Fibroblast of peridontal ligament (primary cell): ENCODE results near the gene TECTB.
A peak's percentile ranks its signal among the peaks of the same experiment; 100 is the strongest.
"Not testable (repeated sequence)": the region's sequence is repeated elsewhere in the genome, so short reads cannot be mapped to it uniquely, and the experiment has no call there.

Experiments
- DNase-seq: peaks from one replicate; pipeline ENCODE4 v3.0.0-alpha.2; 2010; ENCODE audit errors: extremely low read depth

Gene TECTB

GRCh38 chr10:112283100-112283499 lies at the start of gene TECTB:
Gene TECTB, plus strand, starts transcription at chr10:112283400. Its CDS starts 335 bp downstream, at chr10:112283735.
- DNase-seq, result no peak

- DNase-seq, result no peak
Observed at GRCh38 chr10:112235141-112235540, 48.1 kb upstream of the TECTB start.

- peak; percentile 68 for DNase-seq
Observed at GRCh38 chr10:112235920-112236319, 47.3 kb upstream of the TECTB start.

DNA sequence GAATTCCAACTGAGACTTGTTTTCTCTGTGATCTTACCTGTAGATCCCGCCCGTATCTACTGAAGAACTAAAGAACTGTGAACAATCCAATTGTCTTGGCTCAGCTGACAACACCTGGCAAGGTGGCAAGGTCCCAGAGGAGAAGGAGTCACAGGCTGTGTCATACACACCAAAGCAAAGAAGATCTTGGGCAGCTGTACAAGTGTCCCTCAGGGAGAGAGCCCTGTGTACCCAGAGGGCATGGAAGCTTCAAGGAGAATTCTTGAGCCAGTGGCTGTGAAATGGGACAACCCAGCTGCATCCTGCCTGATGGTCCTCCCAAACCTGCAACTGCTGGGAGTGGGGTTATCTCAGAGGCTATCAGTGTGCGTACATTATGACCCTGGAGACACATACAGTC lies 46.7 kb upstream of the TECTB start:
- no peak for DNase-seq

GRCh38 chr10:112239347-112239746 lies 43.9 kb upstream of the TECTB start:
- DNase-seq, result no peak

GRCh38 chr10:112240441-112240840 lies 42.8 kb upstream of the TECTB start:
- DNase-seq, result no peak

DNA sequence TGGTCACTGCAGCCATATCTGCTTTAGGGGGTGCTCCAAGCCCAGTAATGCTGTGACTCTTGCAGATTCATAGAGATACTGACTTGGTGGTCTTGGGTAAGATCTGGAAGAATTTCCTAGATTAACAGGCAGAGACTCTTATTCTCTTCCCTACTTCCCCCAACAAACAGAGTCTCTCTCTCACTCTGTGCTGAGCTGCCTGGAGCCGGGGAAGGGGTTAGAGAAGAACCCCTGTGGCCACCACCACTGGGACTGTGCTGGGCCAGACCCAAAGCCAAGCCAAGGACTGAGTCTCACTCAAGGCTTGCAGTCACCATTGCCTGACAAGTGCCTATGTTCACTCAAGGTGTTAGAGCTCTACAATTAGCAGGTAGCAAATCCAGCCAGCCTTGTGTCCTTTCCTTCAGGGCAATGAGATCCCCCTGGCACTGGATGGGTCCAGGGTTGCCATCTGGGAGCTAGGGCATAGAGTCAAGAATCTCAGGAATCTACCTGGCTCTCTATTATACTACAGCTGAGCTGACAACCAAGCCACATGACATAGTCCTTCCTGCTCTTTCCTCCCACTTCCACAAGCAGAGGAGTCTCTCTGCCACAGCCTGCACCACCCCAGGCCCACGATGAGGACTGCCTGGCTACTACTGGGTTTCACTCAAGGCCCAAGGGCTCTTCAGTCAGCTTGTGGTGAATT lies 41.4 kb upstream of the TECTB start:
- DNase-seq, result no peak

- DNase-seq, result no peak
Observed at GRCh38 chr10:112242769-112243168, 40.4 kb upstream of the TECTB start.

DNA sequence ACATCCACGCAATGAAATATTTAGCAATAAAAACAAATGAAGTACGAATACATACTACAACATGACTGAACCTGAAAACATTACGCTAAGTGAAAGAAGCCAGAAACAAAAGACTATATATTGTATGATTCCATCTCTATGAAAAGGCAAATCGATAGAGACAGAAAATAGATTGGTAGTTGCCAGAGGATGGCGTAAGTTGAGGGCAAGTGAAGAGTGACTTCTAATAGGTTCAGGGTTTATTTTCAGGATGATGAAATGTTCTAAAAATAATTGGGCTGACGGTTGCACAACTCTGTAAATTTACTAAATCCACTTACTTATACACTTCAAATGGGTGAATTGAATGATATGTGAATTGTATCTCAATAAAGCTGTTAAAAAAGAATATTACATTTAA lies 39.5 kb upstream of the TECTB start:
- no peak for DNase-seq

DNA sequence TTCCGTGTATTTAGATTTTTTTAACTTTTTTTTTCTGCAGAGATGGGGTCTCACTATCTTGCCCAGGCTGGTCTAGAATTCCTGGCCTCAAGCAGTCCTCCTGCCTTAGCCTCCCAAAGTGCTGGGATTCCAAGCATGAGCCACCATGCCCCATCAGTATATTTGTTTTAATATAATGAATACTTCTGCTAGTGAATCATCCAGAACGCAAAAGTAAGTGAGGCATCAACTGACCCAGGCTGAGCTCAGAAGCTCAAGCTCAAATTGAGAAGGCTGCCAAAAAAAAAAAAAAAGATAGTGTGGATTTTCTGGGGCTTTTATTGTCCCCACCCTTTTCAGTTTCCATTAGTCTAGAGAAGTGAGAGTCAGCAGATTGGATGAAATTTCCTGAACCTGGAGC lies 39.0 kb upstream of the TECTB start:
- DNase-seq, result peak; percentile 53

DNA sequence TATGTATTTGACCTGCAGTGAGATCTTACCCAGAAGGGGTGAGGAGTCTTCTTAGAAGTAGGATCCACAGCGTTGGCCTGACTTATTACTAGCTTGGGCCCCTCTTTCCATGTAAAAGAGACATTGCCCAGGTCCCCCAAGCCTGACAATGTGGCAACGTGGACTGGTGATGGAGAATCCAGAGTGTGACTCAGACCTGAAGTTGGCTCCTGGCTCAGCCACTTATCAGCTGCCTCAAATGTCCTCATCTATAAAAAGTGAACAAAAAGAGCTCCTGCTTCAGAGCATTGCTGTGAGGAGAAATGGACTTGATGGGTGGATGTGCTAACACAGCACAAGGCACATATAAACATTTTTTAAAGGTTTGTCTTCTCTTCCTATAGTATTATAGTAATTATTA lies 35.4 kb upstream of the TECTB start:
- DNase-seq, result no peak

DNA sequence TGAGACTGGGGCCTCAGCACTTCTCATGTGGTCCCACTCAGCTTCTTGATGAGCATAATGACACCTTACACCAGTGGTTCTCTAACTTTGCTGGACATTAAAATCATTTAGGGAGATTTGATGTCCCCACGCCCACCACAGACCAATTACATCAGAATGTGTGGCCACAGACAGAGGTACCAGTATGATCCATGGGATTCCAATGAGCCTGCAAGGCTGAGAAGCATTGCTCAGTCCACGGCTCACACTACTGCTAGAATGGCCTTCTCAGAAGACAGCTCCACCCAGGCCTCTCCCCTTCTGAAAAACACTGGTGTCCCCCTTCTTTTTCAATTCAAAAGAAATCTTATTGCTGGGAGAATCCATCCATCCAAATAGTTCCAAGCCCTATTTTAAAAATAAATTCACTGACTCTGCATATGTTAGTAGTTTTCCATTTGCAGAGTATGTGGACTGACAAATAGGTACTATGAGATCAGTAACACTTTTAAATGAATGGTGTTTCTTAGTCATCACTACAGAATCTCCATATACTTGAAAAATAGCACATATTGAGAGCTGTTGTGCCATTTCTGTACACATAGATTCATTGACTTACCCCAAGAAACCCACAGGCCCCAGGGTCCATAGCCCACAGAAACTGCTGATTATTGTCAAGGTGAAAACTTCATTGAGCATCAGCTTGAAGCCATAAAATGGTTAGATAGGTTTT lies 34.5 kb upstream of the TECTB start:
- DNase-seq, result no peak

- no peak for DNase-seq
Observed at GRCh38 chr10:112249722-112250121, 33.5 kb upstream of the TECTB start.

- DNase-seq, result peak; percentile 35
Observed at GRCh38 chr10:112250555-112250954, 32.6 kb upstream of the TECTB start.

- not testable (repeated sequence) for DNase-seq
Observed at GRCh38 chr10:112251238-112251637, 32.0 kb upstream of the TECTB start.

DNA sequence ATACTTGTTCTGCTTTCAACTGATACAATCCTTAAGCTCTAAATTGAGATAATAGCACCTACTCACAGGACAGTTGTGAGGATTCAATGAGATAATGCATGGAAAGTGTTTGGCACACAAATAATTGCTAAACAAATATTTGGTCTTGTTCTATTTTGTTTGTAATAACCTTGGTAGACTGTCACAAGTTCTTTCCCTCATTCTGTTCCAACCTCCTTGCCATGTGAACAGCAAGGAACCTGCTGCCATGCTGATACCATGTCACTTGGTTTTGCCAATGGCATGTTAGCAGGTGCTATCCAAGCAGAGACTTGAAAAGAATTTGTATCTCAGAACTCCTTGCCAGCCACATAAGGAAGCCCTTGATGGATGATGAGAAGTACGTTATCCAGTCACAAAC lies 24.8 kb upstream of the TECTB start:
- DNase-seq, result no peak

DNA sequence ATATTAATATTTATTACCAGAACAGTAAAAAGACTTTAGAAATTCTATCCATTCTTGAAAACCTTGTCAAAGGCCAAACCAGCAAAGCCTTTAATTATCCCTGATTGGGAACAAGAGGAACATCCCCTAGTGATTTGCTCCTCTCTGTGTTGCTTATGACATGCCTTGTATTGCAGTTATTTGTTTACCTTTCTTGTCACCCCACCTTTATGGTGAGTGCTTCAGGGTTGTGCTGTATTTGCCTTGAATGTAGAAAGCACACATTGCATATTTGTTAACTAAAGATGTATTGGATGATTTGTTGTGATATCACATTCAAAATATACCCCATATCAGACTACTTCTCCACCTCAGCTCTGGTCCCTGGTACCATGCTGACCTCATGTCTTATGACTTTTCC lies 23.5 kb upstream of the TECTB start:
- no peak for DNase-seq

DNA sequence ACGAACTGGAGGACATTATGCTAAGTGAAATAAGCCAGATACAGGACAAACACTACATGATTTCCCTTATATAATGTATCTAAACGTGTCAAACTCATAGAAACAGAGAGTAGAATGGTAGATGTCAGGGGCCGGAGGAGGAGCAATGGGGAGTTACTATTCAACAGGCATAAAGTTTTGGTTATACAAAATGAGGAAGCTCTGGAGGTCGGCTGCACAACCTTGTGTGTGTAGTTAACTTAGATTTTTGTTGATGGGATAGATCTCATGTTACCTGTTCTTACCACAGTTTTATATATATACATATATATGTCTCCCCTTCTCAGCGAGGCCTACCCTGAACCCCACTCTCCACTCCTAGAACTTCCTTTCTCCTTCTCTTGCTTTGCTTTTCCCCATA lies 22.4 kb upstream of the TECTB start:
- DNase-seq, result no peak

DNA sequence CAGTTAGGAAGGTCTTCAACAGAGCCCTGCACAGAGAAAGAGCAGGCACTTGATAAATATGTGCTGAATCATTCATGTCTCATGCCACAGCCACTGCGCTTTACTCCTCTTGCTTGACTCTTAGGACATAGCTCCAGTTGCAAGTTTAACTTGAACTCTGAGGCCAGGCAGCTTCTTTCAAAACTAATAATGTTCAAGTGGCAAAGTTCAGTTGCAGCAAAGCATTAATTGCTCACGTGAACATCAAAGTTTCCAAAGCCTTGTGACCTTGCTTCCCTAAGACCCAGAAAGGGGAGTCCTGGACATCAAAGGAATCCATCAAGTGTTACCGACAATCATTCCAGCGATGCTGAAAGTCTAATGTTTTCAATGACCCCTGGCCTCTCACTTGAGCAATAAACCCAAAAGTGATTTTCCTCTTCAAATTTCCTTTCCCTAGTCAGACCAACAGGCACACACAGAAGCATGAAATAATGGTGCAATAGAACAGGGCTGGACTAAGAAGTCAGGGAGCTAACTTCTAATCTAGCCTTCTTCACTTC lies 21.8 kb upstream of the TECTB start:
- peak; percentile 76 for DNase-seq

DNA sequence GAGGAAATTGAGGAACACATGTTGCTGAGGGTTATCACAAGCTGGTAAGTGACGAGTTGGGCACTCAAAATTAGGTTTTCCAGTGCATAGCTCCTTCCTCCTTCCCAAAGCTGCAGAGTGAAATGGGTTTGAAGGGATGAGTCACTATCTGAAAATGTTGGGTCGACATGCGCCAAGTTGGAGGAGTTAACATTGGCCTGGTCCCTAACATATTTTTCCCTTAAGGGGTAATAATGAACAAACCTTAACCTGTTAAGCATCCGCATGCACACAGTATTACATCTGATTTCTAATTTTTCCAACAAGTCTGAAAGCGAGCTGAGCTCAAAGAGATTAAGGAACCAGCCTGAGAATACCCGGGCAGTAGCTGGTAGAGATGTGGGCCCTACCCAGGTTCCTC lies 20.7 kb upstream of the TECTB start:
- DNase-seq, result peak; percentile 38

DNA sequence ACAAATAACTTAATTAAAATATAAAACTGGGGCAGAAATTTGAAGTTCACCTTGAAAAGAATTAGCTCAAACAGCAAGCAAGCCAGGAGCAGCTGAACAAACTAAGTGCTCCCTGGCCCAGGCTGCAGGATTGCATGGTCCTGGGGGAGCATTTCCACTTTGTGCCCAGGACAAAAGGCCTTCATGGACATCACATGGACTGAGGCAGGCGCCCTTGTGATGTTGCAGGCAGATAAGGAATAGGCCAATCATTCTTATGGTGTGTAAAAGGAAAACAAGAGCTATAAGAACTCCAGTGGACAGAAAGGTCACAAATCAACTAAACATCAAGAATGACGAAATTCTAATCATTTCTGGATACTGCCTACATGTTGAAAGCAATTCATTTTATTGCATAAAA lies 17.5 kb upstream of the TECTB start:
- DNase-seq, result peak; percentile 20

DNA sequence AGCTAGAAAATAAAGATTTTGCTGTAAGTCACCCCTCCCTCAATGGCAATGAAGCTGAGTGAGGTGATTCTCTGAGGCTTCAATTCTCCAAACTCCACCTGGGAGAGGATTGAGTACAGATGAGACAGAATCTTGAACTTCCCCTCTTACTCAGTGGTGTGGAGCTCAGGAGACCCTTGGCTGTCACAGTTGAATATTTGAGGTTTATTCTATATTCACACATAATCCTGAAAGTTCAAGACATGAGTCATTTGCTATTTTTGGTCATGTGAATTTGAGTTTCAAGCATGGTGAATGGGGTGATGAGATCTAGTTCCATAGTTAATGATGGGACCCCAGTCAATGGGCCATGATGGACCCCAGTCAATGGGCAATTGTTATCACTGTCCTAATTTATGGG lies 13.9 kb upstream of the TECTB start:
- DNase-seq, result peak; percentile 49

DNA sequence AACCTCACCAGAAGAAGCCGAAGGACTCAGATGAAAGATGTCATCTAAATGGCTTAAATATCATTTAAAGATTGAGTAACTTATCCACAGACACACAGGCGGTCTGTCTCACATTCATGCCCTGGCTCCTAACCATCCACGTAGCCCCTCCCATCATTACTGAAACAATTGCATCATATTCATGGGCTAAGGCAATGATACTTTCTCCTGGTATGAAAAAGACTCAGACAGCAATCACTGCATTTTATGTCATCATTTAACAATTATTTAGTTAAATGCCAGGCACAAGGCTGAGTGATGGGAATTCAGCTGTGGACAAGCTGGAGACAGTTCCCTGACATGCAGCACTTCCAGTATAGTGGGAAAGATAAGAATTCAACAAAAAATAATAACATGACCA lies 11.2 kb upstream of the TECTB start:
- DNase-seq, result peak; percentile 90
